HG03159 (cell line): ENCODE results near the gene PSMA5.

Experiments
- ATAC-seq: cut with Tn5 transposase; IDR thresholded peaks from one replicate; pipeline ENCODE4 v1.9.1; 2021; ENCODE audit warnings: mild to moderate bottlenecking, moderate library complexity; ENCODE audit not compliant: unreplicated experiment

The PSMA5 gene

DNA sequence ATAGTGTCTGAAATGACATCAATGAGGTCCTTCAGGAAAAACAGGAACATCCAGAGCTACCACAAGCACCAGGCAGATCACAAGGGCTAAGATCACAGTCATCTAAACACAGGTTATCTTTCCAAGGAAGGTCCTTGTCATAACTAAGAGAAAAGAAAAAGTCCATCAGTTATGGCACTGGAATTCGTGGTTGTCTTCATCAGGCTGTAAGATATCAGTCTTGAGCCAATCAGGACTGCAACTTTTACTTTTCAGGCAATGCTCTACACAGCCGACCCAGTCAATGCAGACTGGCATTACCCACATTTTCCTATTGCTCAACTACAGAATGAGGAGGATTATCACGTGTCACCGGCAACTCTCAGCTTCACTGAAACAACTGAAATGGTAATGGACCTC lies 54.9 kb downstream of the PSMA5 start:
- ATAC-seq = no peak

- ATAC-seq = no peak
Observed at GRCh38 chr1:109370712-109371340, 55.4 kb downstream of the PSMA5 start.

DNA sequence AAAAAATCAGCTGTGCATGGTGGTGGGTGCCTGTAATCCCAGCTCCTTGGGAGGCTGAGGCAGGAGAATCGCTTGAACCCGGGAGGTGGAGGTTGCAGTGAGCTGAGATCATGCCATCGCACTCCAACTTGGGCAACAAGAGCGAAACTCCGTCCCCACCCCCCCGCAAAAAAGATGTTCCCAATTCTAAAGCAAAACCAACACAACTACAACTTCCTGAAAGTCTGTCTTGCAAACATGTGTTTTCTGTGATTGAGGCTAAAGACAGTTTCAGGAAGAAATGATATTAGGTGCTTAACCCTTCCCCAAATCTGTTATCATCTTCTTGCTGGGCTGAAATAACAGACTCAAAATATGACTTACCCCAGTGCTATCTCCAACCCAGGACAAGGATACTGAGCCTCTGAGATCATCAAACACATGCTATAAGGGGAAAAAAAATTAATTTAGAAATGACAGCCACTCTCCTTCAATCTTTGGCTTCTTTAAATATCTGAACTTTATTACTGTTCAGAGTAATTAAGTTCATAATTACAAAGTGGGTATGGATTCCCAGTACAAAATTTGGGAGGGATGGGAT lies 57.0 kb downstream of the PSMA5 start:
- ATAC-seq = no peak

GRCh38 chr1:109368464-109368863 lies 57.8 kb downstream of the PSMA5 start:
- no peak for ATAC-seq

GRCh38 chr1:109367626-109368025 lies 58.6 kb downstream of the PSMA5 start:
- no peak for ATAC-seq

GRCh38 chr1:109365642-109366204 lies 60.5 kb downstream of the PSMA5 start:
- no peak for ATAC-seq

DNA sequence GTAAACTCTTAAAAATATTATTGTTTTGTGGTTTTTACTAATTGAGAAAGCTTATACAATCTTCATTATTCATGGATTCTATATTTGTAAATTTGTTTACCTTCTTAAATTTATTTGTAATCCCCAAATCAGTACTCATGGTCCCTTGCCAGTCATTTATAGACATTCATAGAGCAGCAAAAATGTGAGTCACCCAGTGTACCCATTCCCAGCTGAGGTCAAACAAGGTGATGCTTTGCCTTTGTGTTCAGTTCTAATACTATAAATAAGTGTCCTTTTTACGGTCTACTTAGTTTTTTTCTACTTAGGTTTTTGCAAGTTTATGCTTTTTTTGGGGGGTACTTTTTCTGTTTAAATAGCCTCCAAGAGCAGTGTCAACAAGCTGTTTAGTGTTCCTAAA lies 64.6 kb downstream of the PSMA5 start:
- no peak for ATAC-seq

- no peak for ATAC-seq
Observed at GRCh38 chr1:109361069-109361468, 65.2 kb downstream of the PSMA5 start.

- no peak for ATAC-seq
Observed at GRCh38 chr1:109357616-109358015, 68.6 kb downstream of the PSMA5 start.

DNA sequence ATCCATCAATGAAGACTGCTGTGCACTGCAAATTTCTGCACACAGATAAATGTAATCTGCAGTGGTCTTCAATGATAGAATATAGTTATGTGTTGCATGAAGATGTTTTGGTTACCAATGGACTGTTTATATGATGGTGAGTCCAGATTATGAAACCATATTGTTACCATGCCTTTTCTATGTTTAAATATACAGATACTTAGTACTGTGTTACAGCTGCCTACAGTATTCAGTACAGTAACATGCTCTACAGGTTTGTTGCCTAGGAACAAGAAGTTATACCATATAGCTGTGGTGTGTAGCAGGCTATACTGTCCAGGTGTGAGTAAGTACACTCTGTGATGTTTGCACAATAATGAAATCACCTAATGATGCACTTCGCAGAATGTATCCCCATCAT lies 69.3 kb downstream of the PSMA5 start:
- ATAC-seq = no peak

DNA sequence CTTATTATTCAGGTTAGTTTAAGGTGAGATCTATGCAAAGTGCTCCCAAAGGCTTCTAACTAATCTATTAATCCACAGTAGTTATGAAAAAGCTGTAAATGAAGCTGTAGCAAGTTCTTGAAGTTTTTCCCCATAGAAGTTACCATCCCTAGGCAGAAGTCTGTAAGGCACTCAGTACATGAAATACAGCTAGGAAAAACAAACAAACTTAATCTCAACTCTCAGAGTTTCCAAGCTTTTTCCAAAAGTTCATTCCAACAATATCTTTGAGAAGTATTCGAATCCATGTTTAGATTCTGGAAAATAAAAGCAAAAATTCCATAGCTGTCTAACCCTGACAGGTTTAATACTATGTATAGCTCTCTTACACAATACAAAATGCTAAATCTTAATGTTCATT lies 69.7 kb downstream of the PSMA5 start:
- ATAC-seq = no peak

GRCh38 chr1:109354929-109355328 lies 71.3 kb downstream of the PSMA5 start:
- no peak for ATAC-seq

DNA sequence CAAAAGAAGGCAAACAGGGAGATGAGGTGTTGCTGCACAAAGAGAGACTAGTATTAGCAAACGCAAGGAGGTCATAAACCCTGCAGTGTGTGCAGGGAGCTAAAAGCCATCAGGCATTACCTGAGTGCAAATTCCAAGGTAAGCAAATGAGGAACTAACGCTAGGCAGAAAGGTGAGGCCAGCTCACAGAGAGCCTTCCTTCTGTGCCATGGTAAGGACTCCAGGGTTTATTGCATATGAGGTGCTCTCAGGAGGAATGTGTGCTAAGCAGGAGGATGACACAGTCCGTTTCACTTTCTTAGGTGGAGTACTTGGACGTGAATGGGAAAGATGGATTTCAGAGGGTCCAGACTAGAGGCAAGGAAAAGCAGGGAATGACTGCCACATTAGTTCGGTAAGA lies 74.8 kb downstream of the PSMA5 start:
- no peak for ATAC-seq

DNA sequence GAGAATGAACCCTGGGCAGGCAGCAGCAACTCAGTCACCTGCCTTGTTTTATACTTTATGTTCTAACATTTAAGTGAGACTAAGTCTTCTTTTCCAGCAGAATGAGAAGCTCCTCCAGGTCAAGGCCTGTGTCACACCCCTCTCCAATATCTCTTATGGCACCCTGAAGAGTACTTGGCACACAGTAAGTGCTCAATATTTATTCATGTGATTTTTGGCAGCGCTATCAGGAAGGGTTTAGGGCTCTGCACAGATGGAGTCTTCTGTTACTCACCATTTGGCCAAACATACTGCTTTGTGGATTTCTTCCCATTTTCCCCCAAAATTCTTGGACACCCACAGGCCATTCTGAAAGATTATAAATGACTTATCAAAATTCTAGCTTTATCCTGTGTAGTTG lies 75.6 kb downstream of the PSMA5 start:
- no peak for ATAC-seq

DNA sequence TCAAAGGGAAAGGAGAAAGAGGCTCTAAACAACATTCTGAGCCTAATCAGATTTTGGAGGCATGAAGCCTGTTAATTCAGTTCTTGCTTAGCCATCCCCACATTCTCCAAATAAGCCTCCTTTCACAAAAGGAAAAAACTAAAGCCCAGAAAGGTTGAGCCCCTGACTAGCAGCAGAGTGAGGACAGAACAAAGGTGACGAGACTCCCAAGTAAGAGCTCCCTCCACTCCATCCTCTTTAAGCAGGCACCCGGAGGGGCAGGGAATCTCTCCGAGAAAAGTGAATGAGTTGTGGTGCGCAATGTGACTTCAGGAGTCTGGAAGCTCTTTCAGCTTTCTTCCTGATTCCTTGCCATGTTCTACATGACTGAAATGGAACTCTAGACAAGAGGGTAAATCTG lies 76.1 kb downstream of the PSMA5 start:
- ATAC-seq = no peak
